GM18508 (cell line): ENCODE data around the gene ATP1A2.

Experiments
- ATAC-seq: cut with Tn5 transposase; IDR thresholded peaks from one replicate; pipeline ENCODE4 v1.9.1; 2021; ENCODE audit warnings: moderate number of reproducible peaks; ENCODE audit not compliant: insufficient read depth, unreplicated experiment

The ATP1A2 gene

DNA sequence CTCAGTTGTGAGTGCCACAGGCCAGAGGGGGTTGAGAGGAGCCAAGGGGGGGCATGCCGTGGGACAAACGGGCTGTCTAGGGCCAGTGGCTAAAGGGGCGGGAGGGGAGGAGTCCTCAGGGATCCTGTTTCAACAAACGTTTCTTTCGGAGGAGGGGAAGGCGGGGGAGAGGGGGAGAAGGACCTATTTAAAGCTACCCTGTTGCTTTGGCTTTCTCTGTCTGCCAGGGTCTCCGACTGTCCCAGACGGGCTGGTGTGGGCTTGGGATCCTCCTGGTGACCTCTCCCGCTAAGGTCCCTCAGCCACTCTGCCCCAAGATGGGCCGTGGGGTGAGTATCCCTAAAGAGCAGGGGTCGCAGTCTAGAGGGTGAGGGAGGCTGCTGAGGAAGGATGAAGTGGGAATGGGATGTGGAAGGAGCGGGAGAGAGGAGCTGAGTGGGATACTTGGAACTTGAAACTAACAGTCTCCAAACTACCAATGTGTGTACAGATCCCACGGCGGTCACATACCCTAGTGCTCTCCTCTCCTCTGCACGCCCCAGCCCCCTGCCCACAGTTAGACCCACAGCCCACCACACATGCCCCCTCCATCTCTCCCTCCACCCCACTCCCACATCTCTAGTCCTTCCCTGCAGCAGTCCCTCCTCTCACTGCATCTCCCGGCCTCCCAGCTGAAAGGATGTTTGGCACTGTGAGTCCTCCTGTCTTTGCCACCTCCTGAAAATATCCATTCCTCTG, at the start of gene ATP1A2:
ATP1A2 (plus strand) TSS at position 215 of the 738 bp plus-strand sequence; CDS start at position 318, 103 bp downstream.
- ATAC-seq = no peak

DNA sequence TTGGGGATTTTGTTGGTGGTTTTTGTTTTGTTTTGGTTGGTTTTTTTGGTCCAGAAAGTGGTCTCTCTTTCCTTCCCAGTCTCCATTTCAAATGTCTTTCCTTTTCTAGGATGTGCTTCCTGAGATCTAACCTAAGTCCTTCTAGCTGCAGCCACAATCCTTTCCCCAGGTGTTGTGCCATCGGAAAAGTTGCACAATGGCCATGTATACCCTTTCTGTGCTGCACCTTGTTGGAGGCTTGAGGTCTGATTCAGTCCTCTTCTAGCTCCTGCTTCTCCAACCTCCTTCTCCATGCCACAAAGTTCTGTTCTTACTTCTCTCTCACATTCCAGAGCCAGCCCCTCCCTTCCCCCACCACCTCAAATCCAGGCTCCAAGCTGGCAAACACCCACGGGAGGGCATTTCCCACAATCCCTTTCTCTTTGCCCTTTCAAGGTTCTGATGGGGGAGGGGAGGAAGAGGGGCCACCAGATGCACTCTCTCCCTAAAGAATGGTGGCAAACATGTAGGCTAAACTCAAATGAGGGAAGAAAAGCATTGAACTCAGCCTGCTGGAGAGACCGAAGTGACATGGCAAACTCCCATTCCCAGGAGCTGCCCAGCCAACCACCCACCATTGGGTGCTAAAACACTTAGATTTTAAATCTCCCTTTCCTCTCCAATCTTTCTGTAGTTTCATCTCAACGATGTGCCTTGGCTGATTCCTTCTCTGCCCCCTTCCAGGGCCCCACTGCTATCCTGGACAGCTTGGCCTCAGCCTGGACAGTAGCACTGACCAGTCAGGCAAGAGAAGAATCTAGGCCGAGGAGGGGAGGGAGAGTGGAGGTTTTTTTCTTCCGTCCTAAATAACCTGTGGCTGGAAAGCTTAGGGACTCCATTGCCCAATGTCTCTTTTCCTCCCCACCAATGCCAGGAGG, 48.5 kb upstream of the ATP1A2 start:
- ATAC-seq = no peak

DNA sequence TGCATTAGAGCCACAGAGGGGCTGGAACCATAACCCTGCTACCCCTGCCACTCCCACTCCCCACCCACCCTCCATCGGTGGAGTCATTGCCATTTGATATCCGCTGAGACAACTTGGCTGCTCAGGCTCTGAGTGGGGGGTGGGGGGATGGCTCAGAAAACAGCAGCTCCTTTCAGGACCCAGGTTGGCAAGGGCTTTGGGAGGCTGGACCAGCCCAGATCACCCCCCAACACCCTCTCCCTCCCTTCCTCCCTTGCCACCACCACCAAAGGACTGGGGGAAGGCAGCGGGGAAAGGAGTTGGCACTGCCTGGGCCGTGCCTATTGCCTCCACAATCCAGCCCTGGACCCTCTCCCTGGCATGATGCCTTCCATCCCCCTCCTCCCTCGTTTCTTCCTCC, 47.3 kb upstream of the ATP1A2 start:
- no peak for ATAC-seq

DNA sequence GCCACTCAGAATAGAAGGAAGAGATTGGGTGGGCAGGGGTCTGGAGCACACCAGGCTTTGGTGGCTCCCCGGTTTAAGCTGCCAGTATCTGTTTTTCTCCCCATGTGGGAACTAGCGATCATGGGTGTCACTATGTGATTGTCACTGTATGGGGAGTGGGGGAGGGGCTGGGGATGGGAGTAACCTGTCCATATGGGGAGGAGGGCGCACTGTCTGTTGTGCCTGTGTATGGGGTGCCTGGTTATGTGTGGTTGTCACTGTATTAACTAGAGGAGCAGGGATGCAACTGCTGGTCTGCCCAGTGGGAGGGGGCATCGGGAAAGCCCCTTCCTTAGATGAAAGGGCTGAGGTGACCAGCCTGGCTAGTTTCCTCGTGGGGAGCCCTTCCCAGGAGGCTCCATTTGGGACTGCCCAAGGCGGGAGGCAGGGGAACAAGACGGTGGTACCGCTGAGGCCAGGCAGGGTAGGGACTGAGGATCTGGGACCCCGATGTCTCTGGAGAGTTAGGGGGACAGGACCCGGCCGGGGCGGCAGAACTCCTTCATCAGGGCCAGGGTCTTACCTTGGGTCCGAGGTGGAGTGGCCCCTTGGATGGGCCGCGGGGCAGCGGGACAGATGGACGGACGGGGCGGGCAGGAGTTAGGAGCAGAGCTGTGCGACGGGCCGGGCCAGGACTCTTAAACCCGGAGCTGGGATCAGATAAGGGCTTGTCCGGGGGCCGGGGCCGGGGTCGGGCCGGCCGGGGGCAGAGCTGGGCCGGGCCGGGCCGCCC, 45.9 kb upstream of the ATP1A2 start, which contains the start of gene KCNJ10:
KCNJ10 (minus strand) TSS at position 701 of the 772 bp plus-strand sequence. CDS start 27,628 bp downstream, outside the sequence.
- ATAC-seq = no peak

DNA sequence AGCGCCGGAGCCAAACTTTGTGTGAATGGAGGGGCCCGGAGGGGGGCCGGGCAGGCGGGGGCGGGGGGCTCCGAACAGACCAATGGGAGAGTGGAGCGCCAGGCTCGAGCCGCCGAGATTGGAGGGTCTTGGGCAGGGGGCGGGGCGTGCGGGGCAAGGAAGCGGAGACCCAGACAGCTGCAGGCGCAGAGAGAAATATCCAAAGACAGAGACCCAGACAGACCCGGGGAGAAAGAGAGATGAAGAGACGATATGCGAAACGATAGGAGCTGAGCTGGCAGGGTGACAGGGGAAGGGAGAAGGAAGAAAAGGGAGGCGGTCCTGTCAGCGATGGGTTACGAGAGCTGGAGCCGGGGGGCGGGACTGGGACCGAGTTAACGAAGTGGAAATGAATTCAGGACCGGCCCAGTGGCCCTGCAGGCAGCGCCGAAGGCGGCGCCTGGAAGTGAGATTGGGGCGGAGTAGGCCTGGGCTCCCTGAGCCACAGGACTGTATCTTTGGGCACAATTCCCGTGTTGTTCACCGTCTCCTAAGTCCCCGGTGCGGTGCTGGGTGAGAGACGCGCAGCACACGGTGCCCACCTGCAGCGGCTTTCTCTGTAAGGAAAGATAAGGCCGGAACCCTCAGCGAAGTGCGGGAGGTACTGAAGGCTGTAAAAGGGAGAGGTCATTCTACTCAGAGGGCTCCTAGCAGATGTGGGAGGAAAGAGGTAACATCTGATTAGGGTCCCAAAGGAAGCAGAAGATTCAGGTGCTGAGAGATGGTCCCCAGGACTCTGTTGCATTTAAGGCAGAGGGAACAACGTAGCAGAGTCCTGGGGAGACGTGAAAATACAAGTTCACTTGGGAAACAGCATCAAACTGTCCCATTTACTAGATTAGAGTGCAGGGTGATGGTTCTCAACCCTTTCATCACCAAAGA, 45.1 kb upstream of the ATP1A2 start:
- no peak for ATAC-seq

DNA sequence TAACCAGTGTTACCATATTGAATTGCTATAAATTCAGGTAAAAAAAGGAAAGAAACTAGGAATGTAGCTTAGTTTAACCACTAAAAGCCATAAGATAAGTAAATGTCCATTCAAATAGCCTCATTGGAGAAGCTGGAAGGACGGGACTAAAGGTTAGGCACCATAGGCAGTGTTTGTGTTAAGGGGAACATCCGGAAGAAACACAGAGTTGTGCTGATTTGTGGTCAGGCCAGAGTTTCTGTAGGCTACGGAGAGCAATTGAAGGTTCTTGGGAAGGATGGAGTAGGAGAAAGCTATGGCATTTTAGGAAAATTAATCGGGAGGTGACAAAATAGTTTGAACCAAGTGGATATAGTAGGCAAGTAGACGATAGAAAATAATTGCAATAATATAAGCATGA, 44.3 kb upstream of the ATP1A2 start:
- no peak for ATAC-seq

DNA sequence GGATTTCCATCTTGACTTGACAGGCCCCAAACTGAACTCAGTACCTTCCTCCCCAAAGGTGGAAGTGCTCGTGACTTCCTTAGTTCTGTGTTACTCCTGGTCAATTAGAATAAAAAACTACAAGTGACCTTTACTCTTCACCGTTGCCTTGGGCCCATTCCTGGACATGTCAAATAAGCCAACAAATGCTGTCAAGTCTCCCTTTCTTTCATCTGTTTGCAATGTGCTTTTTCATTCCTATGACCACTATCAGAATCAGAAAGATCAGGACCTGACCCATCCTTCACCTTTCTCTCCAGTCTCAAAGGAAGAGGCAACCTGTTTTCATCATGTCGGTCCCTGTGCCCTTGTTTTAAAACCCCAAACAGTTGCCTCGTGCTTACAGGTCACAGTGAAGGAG, 40.7 kb upstream of the ATP1A2 start:
- no peak for ATAC-seq

DNA sequence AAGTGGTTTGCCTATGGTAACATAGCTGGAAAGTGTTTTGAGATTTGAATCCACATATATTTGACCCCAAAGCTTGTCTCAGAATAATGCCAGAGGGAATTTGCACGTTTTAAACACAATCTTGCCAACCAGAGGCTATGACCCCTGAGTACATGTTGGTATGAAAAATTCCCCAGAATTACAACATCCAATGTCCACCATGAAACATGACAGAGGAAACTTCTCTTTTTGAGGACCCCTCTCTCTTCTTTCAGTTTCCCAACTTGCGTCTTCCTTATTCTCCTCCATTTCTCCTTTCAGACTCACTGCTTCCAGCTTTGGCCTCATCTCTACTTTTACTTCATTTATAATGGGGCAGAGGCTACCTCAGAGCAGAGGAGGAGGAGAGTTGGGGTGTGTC, 39.7 kb upstream of the ATP1A2 start:
- ATAC-seq = no peak

DNA sequence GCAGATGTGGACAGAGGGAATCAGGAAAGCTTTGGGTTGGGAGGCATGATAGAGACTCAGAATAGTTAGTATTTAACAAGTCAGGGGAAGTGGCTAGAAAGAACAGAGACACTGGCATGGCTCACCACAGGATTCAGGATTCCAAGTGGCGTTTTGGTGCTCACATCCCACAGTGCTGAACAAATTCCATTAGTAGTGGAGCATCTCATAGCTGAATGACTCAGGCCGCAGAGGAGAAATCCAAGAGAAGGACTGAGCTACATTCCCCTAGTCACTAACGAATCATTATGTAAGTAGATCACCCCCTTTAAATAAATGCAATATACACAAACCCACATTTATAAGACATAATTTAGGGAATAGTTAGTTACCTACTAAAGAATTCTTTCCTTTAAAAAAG, 39.3 kb upstream of the ATP1A2 start:
- ATAC-seq = no peak

DNA sequence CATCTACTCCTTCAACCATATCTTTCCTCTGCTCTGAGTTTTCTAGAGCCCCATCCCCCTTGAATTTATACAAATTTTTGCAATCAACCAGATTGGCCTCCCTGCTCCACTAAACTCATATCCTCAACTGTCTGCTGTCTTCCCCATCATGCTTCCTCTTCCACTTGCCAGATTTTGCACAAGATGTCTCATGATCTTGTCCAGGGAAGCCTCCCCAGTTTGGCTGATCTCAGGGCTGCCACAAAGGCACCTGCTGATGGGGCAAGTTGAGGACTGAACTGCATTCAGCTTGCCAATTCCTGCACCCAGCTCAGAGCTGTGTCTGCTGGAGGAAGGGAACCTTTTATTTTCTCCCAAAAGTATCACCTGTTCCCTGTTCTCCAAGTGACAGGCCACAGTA, 38.1 kb upstream of the ATP1A2 start:
- ATAC-seq = no peak

DNA sequence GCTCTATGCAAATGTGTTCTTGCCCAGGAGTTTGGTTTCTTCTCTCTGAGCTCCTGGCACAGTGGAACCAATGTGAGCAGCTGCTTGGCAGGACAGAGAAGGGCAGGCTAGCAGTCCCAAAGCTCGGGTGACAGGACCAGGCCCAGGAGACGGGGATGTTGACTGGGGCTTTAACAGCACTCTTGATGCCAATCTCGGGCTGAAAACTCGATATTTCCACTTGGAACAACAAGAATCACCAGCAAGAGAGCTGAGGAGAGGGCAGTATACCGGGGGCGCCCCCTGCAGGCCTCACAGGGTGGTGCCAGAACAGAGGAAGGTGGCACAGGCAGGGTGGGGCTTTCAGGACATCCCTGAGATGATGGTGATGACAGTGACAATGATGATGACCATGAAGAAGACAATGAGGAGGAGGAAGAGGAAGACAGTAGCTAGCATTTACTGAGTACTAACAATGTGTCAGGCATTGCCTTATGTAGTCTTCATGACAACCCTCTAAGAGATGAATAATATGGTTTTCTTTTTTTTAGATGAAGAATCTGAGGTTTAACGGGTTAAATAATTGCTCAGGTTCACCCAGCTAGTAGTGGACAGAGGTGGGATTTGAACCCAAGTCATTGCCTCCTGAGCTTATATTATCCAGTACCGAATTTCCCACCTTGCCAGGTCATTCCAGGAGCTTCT, 36.9 kb upstream of the ATP1A2 start:
- no peak for ATAC-seq

DNA sequence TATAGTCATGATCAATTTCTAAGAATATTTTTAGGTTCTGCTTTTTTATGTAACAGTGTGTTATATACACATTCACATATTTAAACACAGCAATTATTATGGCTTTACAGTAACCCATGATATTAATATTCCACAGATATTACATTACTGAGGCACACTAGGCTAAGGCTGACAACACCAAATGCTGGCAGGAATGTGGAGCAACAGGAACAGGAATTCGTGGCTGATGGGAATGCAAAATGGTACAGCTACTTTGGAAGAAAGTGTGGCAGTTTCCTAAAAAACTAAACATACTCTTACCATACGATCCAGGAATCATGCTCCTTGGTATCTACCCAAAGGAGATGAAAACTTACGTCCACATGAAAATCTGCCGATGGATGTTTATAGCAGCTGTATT, 36.1 kb upstream of the ATP1A2 start:
- ATAC-seq = no peak

DNA sequence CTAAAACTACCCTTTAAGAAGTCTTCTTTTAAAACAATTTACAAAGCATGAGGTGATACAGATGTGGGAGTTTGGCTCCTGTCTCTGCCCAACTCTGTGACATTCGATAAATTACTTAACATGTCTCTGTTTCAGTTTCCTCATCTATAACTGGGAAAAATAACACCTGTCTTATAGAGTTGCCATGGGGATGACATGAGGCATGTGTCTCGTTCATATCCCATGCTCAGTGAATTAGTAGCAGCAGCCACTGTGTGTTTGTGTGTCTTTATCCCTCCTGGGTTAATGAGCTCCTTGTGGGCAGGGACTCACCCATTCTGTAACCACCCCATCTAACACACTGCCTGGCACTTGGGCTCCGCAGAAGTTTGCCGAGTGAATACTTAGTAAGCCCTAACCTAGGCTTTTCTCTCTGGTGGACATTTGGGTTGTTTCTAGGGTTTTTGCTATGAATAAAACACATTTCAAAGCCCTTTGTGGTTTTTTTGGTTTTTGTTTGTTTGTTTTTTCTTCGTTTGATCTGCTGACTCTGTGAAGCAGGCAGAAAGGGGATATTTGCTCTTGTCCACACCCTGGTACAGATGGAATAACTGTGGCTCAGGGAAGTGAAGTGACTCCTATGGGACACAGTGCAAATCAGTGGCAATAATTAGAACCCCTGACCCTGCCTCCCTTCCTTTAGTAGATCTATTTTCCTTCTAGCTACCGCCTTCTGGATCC, 35.0 kb upstream of the ATP1A2 start:
- no peak for ATAC-seq

DNA sequence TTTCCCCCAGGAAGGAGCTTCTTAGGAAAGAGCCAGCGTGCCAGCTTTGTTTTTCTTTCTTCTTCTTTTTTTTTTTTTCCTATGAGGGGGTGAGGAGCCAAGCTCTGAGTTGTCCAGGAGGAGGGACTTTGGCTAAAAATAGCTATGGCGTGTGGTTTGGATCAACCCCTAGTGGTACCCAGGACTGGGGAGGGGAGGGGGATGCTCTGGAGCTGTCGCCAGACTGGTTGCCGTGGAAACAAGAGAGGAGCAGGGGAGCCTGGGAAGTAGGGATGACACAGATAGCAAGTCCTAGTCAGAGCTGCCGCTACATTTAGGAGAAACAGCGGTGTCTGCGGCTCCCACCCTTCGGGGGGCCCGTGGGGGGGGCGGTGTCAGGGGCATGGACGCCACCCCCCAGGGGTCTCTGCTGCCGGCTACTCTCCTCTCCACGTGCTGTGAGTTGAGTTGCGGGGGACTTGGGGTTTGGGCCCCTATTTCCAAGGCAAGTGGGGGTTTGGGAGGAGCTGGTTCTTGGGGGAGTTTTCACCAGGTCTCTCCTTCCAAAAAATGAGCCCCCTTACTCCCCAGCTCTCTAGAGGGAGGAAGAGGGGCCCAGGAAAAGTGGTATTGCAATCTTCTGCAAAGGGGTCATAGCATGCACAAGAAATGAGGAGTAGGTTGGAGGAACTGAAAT, 34.2 kb upstream of the ATP1A2 start, which contains the start of gene KCNJ9:
KCNJ9 (plus strand) TSS at position 278 of the 676 bp plus-strand sequence. CDS start 2,493 bp downstream, outside the sequence.
- no peak for ATAC-seq

DNA sequence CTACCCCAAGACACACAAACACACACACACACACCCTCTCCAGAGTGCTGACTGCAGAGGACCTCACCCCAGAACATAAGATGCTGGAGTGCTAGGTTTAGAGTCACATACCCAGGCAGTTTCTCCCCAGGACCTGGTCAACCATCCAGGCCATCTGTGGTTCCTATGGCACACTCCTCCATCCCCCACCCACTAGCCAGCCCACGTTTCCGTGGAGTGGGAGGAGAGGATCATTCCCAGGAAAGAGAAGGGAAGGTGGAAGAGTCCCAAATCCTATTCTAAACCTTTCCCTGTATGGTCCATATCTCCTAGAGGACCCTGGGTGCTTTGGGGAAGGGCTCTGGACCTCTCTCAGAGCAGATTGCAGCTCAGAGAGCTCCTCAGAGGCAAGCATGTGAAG, 33.1 kb upstream of the ATP1A2 start:
- no peak for ATAC-seq

DNA sequence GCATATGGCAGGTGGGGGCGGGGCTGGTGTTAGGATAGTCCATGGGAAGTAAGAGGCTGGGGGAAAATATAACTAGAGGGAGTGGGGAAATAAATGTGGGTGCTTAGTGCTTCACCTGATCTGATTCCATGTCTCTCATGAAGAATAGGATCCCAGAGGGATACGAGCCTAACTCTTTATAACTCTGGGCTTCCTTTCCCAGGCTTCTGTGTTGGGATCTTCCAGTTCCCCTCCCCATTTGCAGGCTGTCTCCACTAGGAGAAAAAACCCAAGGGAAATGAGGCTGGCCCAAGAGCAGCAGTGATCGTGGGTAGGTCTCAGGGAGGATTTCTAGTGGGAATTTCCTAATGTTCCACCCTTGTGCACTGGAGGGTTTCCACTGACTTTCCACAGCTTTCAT, 32.6 kb upstream of the ATP1A2 start:
- ATAC-seq = no peak

DNA sequence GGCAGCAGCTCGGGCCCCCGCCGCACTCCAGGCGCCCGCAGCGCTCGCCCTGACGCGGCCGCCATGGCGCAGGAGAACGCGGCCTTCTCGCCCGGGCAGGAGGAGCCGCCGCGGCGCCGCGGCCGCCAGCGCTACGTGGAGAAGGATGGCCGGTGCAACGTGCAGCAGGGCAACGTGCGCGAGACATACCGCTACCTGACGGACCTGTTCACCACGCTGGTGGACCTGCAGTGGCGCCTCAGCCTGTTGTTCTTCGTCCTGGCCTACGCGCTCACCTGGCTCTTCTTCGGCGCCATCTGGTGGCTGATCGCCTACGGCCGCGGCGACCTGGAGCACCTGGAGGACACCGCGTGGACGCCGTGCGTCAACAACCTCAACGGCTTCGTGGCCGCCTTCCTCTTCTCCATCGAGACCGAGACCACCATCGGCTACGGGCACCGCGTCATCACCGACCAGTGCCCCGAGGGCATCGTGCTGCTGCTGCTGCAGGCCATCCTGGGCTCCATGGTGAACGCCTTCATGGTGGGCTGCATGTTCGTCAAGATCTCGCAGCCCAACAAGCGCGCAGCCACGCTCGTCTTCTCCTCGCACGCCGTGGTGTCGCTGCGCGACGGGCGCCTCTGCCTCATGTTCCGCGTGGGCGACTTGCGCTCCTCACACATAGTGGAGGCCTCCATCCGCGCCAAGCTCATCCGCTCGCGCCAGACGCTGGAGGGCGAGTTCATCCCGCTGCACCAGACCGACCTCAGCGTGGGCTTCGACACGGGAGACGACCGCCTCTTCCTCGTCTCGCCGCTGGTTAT, 31.4 kb upstream of the ATP1A2 start:
- no peak for ATAC-seq
